ENCODE data around the gene RUNX1. TPM values are rescaled to one million over a fixed set of nuclear protein-coding genes. Genes with fewer than 3 reads are reported as not detected.

Gene RUNX1
- total and polyA plus RNA-seq, 2 of the 13 experiments (the other 11 are each of a cell fraction or from before 2014, with no cell fraction given): 5.4 to 6.4 TPM

DNA sequence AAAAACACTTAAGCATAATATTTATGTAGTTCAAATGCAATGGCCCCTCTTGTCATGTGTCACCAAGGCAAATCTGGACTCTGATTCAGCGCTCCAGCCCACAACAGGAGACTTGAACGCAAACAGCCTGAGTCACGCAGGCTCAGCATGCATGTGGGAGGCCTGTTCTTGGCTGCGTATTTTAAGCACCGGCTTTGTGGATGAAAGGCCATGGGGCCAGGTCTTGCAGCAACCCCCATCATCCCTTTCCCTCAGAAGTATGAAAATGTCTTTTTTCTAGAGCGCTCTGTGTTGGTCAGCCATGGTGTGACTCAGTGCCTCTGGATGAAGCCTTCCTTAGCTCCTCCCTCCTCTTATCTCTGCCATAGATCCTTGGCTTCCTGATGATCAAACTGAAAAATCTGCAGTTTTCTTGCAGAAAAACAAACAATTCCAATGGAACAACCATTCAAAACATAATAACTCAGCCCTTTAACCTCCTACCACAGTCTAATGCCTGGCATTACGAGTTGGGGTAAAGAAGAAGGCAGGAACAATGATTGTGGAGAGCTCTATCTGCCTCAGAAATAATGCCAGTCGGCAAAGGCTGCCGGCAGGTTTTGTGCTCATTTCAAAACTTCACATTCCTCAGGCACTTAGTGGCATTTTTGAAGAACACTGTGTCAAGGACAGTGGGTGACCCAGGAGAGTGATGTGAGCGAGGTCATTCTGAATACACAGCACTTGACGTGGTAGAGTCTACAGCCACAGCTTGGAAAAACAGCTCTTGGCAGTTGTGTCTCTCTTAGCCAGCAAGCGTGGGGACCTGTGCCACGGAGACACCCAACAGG is 212.8 kb downstream of the RUNX1 start (continued):
- TF ChIP-seq ZNF17 (CRISPR knock-in tag; IDR thresholded peaks at IDR 0.05) (no peak), ZNF260 (CRISPR knock-in tag; IDR thresholded peaks at IDR 0.05; ENCODE audit: borderline replicate concordance, low read depth) (no peak), NFE2L1 (CRISPR knock-in tag; IDR thresholded peaks at IDR 0.05; ENCODE audit: borderline replicate concordance) (no peak), HHEX (CRISPR knock-in tag; IDR thresholded peaks at IDR 0.05) (no peak), ZNF350 (CRISPR knock-in tag; IDR thresholded peaks at IDR 0.05; ENCODE audit: borderline replicate concordance, low read depth) (peak; percentile 23; the same call in 1 of the 2 replicates), GLI4 (CRISPR knock-in tag; IDR thresholded peaks at IDR 0.05; ENCODE audit: borderline replicate concordance) (no peak), PITX1 (CRISPR knock-in tag; IDR thresholded peaks at IDR 0.05) (no peak), ZNF788 (CRISPR knock-in tag; IDR thresholded peaks at IDR 0.05; ENCODE audit: borderline replicate concordance) (no peak), ZNF672 (CRISPR knock-in tag; IDR thresholded peaks at IDR 0.05) (no peak), PLSCR1 (CRISPR knock-in tag; IDR thresholded peaks at IDR 0.05; ENCODE audit: borderline replicate concordance) (no peak), ZNF570 (CRISPR knock-in tag; IDR thresholded peaks at IDR 0.05; ENCODE audit: borderline replicate concordance) (no peak), REPIN1 (CRISPR knock-in tag; IDR thresholded peaks at IDR 0.05; ENCODE audit: borderline replicate concordance, low read depth) (no peak), ZNF205 (CRISPR knock-in tag; IDR thresholded peaks at IDR 0.05) (no peak), ASH2L (IDR thresholded peaks at IDR 0.05; ENCODE audit: insufficient read length, low read depth, low read length) (peak; percentile 92), ZNF747 (CRISPR knock-in tag; IDR thresholded peaks at IDR 0.05; ENCODE audit: borderline replicate concordance) (no peak), ZNF513 (CRISPR knock-in tag; conservative IDR thresholded peaks at IDR 0.05) (no peak), AKAP8 (CRISPR knock-in tag; IDR thresholded peaks at IDR 0.05) (no peak), FOXK1 (CRISPR knock-in tag; IDR thresholded peaks at IDR 0.05; ENCODE audit: borderline replicate concordance, low read depth) (peak; percentile 63; the same call in 1 of the 2 replicates), SMC3 (IDR thresholded peaks at IDR 0.05; ENCODE audit: low read length) (0 out of 2 replicates have a peak, but pooled peaks have one; percentile 21), ADNP (CRISPR knock-in tag; IDR thresholded peaks at IDR 0.05) (no peak), RBFOX2 (IDR thresholded peaks at IDR 0.05; ENCODE audit: low read depth, low read length) (no peak), CREM (IDR thresholded peaks at IDR 0.05) (peak; percentile 13; the same call in 1 of the 2 replicates), CREM (CRISPR knock-in tag; IDR thresholded peaks at IDR 0.05) (no peak)
- TF ChIP-seq, protein P1, sequence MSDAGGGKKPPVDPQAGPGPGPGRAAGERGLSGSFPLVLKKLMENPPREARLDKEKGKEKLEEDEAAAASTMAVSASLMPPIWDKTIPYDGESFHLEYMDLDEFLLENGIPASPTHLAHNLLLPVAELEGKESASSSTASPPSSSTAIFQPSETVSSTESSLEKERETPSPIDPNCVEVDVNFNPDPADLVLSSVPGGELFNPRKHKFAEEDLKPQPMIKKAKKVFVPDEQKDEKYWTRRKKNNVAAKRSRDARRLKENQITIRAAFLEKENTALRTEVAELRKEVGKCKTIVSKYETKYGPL (CRISPR knock-in tag; IDR thresholded peaks at IDR 0.05): no peak
- TF ChIP-seq, protein P2, sequence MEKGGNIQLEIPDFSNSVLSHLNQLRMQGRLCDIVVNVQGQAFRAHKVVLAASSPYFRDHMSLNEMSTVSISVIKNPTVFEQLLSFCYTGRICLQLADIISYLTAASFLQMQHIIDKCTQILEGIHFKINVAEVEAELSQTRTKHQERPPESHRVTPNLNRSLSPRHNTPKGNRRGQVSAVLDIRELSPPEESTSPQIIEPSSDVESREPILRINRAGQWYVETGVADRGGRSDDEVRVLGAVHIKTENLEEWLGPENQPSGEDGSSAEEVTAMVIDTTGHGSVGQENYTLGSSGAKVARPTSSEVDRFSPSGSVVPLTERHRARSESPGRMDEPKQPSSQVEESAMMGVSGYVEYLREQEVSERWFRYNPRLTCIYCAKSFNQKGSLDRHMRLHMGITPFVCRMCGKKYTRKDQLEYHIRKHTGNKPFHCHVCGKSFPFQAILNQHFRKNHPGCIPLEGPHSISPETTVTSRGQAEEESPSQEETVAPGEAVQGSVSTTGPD (CRISPR knock-in tag; IDR thresholded peaks at IDR 0.05): 0 out of 2 replicates have a peak, but pooled peaks have one; percentile 51

Measured in HepG2 (cell line).